Fibroblast of upper back skin (primary cell): ENCODE data around the gene SLC9A5.

Experiments used
- DNase-seq: peaks from one replicate; pipeline ENCODE4 v3.0.0-alpha.2; 2013

SLC9A5 gene

DNA sequence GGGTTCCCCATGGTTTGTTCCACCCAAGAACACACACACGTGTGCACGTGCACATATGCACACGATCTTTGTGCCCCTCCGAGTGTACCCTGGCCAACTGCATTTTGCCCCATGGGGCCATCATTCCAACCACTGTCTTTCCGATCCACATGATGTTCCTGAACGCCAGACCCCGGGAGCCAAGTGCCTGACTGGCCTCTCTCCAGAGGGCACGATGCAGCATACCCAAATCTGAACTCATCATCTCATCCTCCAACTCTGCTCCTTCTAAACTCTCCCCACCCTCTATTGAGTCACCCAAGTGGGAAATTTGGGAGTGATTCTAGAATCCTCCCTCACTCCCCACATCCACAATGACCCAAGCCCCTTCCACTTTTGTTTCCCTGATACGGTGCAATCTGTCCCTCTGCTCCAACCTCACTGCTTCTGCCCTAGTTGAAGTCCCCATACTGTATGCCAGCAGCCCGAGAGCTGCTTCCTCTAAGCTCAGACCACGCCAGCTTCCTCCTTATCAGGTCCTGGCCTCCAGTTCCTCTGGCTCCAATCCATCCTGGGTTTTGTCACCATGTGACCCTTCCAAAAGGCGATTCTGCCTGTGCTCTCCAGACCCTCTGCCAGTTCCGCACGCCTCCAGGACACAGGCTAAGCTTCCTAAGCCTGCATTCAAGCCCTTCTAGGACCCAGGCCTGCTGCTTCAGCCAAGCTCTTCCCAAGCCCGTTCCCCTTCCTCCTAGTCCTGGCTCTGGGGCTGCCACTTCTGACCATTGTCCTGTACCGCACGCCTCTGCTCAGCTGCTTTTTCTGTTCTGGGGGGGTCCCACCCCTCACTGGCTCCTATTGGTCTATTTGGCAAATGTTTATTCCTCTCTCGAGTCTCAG, 31.9 kb upstream of the SLC9A5 start:
- no peak for DNase-seq

GRCh38 chr16:67223992-67224391, 24.8 kb upstream of the SLC9A5 start:
- DNase-seq, result no peak

DNA sequence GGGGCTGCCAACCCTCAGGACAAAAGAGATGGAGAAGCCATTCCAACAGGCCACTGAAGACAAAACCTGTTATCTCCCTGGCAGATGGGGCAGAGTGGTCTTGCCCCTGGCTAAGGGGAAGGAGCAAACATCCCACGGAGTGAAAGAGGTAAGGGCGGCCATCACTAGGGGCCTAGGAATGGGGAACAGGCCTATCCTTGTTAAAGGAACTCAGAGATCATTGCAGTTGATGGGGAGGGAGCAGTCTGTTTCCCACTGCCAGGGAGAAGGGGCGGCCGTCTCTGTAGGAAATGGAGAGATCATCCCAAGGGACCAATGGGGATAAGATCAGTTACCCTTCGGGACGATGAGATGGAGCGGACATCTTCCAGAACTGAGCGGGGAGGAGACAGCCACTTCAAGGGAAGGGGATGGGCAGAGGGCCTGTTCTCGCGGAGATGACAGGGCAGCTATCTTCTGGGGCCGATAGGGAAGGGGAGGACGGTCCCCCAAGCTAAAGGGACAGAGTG, 22.4 kb upstream of the SLC9A5 start:
- no peak for DNase-seq

DNA sequence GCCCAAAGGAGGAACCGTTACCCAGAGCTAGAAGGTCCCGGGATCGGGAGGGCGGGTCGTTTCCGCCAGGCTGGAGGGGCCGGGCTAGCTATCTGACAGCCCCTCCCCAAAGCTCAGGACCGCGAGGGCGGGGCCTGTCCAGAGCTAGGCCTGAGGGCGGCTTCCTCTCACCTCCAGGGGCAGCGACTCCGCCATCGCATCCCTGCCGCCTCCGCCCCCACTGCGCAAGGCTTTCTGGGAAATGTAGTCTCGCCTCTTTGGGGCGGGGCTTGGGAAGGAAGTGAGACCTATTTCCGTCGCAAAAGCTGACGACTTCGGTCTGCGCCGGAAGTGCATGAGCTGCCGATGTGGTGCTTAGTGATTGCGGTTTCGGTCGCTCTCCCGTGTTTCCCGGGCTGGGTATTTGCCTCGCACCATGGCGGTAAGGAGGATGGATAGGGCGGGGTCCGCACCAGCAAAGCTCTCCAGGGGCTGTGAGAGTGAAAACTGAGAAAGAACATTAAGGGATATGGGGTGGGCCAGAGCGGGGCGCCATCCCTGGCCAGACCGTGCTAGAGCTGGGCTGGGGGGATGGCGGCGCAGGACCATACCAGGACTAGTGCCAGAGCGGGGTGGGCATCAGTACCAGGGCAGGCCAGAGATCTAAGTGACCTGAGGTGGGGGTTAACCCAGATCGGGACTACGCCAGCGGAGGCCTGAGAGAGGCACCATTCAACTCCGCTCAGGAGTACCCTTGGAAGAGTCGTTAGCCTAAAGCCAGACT, 21.8 kb upstream of the SLC9A5 start, which contains the start of gene TMEM208:
TMEM208 (plus strand) TSS at position 327 of the 763 bp plus-strand sequence; CDS start at position 416, 89 bp downstream.
- peak; percentile 99 for DNase-seq

GRCh38 chr16:67227567-67227921, 21.2 kb upstream of the SLC9A5 start:
- no peak for DNase-seq

DNA sequence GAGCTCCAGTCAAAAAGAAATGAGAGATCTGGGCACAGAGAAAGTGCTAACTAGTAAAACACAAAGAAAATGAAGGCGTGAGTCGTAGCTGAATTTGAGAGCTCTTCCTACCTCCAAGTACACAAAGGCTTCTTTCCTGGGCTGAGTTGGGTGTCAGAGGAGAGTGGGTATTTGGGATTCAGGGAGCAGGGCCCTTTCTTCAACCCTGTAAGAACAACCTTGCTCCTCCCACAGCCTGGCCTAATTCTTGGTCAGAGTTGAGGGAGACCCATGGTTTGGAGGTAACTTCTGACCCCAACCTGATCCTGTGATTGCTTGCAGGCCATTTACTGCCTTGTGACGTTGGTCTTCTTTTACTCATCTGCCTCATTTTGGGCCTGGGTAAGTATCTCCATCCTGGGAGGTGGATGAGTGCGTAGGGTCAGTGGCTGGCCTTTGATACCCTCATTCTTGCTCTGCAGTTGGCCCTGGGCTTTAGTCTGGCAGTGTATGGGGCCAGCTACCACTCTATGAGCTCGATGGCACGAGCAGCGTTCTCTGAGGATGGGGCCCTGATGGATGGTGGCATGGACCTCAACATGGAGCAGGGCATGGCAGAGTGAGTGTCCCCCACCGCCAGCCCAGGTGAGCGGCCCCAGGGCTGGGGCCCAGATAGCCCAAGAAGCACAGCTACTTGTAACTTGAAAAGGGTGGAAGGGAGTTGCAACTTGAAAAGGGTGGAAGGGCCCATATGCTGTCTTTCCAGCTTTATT, 20.6 kb upstream of the SLC9A5 start:
- no peak for DNase-seq

DNA sequence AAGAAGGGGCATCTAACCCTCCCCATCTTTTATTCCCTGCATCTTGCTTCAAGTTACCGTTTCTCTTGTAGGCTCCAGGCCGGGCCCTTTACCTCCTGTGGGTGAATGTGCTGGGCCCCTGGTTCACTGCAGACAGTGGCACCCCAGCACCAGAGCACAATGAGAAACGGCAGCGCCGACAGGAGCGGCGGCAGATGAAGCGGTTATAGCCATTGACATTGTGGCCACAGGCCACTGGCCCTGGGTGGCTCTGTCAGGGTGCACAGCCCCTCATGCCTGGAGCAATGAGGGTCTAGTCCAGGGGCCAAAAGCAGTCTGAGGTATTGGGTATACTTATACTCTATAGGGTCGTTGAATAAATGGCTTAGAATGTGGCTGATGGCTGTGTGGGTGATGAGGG, 19.9 kb upstream of the SLC9A5 start:
- DNase-seq, result no peak

GRCh38 chr16:67229906-67230808, 18.6 kb upstream of the SLC9A5 start:
- no peak for DNase-seq

GRCh38 chr16:67230809-67231660, 17.7 kb upstream of the SLC9A5 start:
- DNase-seq, result no peak

DNA sequence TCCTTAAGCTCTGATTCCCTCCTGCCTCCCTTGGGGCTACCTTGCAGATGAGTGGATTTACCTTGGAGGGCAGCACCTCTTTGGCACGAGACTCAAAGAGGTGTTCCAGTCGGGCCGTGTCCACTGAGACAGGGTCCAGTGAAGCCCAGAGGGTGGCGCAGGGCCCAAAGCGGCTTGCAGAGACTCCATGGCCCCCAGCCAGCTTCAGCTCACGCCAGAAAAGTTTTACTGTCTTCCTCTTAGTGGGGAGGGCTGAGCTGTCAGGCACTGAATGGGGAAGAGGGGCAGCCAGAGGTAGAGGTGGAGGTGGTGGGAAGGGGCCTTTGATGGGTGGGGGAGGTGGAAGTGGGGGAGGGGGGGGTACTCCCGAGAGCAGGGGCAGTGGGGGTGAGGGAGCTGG, 15.2 kb upstream of the SLC9A5 start:
- DNase-seq, result no peak

GRCh38 chr16:67234180-67234597, 14.6 kb upstream of the SLC9A5 start:
- no peak for DNase-seq

- no peak for DNase-seq
Measured at GRCh38 chr16:67235816-67236562, 12.8 kb upstream of the SLC9A5 start.

GRCh38 chr16:67236563-67237395, 12.0 kb upstream of the SLC9A5 start:
- DNase-seq, result peak; percentile 39

- DNase-seq, result no peak
Measured at GRCh38 chr16:67237396-67238277, 11.1 kb upstream of the SLC9A5 start.

DNA sequence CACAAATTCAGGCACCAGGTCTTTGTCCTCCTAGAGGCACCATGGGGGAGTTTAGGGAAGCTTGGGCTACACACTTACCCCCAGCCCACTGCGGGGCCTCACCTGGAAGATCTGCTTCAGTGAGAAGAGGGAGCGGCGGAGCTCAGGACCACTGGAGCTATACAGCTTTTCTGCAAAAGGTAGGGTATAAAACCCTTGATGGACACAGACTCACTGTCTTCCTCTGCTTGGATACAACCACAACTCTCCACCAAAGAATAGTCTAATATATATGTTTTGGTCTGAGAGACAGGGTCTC, 10.6 kb upstream of the SLC9A5 start:
- DNase-seq, result no peak

GRCh38 chr16:67238806-67239470, 9.8 kb upstream of the SLC9A5 start:
- no peak for DNase-seq

DNA sequence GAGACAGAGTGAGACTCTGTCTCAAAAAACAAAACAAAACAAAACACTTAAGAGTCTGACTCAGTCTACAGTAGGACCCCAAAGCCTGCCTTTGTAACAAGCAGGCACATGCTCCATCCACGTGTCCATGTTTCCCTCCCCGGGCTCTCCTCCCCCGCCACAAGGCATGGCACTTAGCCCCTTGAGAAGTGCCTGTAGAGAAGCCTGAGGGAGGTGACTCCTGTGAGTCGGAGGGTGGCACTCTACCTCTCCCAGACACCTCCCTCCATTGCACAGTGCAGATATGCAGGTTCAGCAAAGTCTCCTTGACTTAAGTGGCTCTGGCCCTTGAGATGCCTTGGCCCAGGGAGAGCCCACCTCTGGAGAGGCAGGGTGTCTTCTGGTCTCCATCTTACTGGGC, 8.3 kb upstream of the SLC9A5 start:
- peak; percentile 24 for DNase-seq
